Putamen (tissue), 1 donor: Measurements from ENCODE around the gene MORC2.

ENCODE experiments used
- DNase-seq: peaks from one replicate; pipeline ENCODE4 v3.0.0-alpha.2; 2016; ENCODE audit warnings: low spot score

The MORC2 gene

DNA sequence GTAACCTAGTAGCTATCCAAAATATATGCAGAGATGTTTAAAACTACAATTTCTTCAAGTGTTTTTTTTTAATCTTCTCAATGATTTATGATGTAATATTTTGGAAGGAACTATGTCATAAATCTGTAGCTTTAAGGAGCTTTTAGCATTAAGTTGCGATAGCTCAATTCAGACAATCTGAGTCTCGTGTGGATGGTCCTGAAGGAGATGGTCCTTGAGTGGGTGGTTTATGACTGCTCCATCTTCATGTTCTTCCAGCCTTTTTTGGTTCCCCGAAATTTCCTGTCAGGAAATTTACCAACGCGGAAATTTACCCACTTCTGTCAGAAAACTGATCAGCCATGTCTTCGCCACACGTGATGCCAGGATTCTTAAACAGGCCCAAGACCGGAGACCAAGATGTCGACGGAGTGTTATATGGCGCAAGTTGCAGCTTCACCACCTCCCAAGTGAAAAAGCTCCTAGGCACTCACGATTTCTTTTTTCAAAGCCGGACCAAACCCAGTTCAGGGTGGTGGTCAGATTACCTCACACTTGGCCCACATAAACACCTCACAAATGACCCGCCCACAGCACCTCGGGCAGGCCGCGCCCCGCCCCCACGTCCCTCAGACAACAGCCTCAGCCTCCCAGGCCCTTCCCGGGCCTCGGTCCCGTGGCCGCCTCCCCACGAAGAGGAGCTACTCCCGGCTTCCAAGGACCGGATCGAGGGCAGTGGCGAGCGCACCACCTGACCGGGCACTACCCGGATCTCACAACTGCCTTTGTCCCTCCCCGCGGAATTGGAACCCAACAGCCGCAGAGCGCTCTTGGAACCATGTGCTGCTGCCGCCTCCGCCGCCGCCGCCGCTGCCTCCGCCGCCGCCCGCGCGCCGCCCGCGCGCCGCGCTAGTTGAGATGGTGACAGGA, at the start of gene MORC2:
Gene MORC2 (minus strand): TSS at position 760 of the 909 bp plus-strand sequence. CDS start 885 bp downstream, outside the sequence.
- no peak for DNase-seq

DNA sequence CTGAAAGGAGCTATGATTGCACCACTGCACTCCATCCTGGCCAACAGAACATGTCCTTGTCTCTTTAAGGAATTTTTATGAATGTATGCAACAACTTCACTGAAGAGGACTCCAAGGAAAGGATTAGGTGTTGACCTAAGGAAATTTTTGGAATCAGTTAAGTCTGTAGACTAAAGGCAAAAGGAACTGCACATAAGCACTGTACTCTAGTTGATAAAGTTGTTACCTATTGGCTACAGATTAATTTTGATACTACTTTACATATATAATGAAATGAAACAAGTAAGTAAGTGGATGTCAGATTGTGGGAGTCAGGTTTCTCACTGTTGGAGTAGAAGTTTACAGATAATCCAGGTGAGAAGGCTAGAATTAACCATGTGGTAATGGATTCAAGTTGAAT, 37.0 kb upstream of the MORC2 start:
- no peak for DNase-seq

DNA sequence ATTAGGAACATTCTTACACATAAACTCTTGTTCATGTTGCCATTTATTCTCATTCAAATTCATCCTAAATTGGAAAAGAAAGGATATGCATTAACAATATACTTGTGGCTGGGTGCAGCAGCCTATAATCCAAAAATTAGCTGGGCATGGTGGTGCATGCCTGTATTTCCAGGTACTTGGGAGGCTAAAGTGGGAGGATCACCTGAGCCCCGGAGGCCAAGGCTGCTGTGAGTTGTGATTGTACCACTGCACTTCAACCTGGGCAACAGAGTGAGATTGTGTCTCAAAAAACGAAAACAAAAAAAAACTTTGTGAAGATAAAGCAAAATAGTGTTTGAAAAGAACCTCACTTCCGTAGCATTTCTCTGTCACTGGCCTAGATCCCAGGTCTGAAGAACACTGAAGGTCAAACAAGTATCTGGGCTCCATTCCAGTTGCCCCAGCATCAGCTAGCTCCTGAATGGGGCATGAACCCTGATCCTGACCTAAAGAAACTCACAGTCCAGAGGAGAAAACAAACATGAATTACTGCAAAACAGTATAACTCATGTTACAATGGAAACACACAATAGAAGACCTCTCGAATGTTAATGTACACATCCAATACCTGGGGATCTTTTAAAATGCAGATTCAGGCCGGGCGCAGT, 32.7 kb upstream of the MORC2 start:
- DNase-seq: no peak

DNA sequence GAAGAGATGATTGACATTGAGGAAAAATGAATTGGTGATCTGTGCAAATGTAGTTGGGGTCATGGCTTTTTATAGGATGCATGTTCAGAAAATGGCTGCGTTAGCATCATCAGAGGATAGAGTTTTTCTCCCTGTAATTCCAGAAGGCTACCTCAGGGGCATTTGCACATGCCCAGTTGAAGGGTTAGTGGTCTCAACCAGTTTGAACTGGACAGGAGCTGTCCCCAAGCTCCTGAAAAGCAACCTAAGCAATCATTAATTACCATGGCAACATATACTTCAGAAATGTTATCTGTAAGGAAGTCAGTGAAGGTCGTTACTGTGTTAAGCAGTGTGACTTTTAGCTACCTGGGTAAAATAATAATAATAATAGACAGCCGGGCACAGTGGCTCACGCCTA, 29.8 kb upstream of the MORC2 start:
- no peak for DNase-seq

DNA sequence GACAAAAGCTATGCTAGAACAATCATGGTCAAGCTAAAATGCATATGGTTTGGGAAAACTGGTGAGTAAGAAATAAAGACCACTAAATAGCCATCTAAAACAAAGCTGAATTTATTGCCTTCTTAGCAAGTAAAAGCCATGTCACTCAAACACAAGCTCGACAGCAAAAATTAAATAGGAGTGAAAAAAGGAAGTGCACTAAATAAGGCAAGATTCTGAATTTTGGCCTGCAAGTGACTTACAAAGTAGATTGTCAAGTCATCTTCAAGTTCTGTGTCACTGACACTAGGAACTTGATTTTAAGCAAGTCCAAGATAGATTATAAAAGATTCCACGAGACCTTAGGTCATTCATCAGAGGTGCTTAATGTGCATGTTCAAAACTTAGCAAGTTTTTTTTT, 27.9 kb upstream of the MORC2 start:
- DNase-seq: no peak

DNA sequence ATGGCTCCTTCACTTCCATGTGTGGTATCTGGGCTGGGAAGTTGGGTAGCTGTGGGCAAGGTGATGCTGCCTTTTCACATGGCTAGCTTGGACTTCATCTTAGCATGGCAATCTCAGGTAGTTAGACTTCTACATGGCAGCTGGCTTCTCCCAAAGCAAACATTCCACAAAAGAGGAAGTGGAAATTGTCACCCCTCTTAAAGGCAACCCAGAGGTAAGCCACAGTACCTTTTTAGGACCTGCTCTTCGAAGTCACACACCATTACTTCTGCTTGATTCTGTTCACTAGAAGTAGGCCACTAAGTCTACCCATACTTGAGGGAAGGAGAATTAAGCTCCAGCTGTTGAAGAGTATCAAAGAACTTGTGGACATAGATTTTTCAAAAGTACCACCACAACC, 26.4 kb upstream of the MORC2 start:
- DNase-seq: no peak

DNA sequence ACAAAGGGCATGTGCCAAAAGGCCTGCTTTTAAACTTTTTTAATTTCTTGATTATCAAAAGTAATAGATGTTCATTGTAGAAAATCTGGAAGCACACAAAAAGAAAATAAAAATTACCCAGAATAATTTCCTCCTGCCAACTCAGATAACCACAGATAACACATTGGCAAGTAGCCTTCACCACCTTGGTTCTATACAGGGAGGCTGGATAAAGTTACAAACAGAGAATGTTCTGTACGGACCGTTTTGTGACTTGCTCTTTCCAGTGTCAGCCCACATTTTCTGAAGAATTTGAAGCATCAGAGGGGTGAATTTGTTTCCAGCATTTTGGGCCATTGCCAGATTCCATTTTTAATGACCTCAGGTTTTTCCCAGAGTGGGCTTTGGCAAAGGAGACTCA, 24.0 kb upstream of the MORC2 start:
- no peak for DNase-seq

DNA sequence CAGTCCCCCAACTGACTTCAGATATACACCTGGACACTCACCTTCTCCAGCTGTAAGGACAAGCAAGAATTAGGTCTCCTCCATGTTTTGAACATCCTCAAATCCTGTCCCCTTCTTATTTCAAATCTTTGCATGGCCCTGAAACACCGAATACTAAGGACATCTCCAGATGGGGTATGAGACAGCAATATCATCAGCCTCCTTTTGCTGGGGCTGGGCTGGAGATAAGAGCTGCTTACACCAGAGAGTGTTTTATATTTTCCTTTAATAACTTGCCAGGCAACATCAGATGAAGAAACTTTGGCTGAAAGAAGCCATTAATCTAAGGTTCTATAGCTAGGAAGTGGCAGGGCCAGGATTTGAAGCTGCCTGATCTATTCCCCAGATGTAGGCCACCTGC, 22.1 kb upstream of the MORC2 start:
- no peak for DNase-seq

DNA sequence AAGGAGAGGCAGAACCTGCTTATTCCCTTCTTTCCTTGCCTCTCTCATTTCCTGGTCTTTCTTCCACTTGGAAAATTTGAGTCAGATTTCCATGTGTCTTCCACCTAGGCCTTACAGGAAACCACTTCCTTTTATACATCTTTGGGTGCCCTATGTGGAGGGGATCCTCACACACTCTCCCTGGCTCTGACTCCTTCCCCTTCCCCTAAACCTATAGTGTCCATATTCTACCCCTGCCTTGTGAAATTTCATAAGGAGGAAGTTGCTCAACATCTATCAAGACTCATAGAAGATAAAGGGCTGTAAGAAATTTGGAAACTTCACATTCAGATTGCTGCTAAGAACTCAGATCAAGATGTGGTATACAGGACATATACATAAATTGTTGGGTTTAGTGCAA, 20.9 kb upstream of the MORC2 start:
- no peak for DNase-seq

DNA sequence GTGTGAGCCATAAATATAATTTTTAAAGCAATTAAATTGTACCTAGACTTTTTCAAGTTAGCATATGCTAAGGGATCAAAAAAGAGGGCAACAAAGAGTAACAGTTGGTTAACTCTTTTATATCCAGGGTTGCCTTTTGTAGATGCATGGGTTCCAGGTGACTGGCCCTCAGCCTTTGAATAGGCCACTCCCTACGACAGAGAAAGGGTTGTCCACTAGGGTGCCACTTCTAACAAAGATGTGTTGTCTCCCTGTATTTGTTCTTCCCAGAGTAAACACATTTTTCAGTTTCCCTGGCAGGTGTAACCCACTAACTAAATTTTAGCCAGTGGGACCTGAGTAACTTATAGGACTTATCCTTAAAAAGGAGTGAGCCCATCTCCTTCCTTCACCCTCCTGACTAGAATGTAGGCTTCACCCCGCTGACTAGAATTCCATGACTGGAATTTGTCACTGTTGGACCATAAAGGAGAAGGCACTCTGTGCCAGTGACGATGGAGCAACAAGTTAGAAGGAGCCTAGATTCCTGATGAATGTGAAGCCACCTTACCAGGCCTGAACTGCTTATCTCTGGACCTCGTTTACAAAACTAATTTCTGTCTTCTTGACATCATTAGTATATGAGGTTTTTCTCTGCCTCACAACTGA, 17.1 kb upstream of the MORC2 start:
- no peak for DNase-seq

DNA sequence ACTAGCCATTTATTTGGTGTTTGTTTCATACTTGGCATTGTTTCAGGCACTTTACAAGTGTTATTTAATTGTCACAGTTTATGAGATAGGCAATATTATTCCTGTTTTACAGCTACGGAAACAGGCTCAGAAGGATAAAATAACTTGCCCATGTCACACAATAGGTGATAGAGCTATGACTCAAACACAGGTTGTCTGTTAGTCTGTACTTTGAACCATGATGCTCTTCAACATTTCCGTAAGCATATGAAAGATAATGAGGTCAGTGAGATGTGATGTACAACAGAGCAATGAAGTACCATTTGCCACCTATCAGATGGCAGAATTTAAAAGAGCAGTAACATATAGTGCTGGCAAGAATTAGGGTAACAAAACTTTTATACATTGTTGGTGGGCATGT, 15.7 kb upstream of the MORC2 start:
- no peak for DNase-seq

DNA sequence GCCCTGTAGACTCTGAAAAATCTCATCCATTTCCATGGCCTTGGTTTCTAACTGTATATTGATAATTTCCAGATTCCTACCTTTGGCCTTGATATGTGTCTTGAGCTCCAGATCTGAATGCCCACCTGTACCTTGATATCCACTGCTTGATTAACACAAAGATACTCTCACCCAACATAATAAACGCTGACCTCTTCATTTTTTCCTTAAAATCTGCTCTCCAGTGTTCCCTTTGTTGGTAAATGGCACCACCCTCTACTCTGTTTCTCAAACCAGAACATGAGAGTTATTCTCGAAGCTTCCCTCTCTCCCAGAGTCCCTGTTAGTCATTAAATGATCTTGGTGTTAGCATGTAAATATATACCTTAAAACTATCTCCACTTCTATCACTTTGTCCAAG, 13.9 kb upstream of the MORC2 start:
- no peak for DNase-seq

DNA sequence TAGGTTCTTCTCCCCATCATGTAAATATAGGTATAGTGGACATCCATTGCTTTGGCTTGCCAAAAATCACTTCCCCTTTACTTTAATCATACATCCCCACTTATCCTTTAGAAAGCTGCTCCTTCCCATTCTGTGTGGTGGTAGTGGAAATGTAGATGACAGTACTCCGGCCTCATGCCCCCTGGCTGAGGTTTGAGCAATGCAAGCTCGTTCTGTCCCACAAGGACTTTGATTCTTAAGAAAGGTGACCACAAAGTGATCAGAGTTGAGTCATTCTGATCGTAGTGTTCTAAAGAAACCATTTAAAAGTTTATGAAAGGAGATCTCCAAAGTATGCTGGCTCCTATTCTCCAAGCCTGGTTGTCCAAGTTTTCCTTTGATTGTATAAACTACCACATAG, 11.4 kb upstream of the MORC2 start:
- DNase-seq: no peak

DNA sequence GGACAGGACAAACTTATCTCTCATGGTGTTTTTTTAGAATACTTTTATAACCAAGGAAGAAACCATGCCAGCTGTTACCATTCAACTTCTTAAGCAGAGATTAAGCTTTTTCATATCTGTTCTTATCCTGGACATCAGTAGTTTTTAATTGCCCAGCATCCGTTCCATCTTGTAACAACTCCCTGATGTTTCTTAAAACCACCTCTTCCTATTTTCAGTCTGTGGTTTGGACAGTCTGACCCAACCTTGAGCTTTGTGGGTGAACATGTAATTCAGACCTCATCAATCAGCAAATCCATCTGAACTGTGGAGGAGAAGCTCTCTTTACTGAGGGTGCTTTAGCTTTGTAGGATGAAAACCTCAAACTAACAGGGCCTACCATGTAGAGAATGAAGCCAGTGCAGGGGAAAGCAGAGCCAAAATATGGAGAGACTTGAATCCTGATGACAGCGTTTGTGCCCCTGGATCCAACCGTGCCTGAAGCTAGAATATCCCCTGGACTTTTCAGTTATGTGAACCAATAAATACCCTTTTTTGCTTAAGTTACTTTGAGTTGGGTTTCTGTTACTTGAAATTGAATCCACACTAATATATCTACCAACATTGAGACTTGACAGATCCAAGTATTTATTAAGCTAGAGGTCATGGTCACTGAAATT, 9.9 kb upstream of the MORC2 start:
- DNase-seq: no peak

DNA sequence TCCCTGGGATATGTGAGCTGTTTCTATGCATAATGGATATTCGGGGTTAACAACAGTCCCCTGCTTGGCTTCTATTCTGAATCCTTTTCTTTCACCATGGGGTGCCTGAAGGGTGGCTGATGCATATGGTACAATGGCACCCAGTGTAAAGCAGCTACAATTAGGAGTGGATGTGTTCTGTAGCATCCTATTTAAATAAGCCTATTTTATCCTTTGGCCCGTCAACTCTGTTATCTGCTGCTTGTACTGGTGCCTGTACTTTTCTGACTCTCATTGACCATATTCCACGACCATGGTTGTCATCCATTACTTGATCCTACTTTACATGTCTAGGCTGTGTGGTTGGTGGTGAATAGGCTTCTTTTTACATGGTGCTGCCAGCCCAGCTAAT, 1.8 kb upstream of the MORC2 start:
- DNase-seq: no peak

DNA sequence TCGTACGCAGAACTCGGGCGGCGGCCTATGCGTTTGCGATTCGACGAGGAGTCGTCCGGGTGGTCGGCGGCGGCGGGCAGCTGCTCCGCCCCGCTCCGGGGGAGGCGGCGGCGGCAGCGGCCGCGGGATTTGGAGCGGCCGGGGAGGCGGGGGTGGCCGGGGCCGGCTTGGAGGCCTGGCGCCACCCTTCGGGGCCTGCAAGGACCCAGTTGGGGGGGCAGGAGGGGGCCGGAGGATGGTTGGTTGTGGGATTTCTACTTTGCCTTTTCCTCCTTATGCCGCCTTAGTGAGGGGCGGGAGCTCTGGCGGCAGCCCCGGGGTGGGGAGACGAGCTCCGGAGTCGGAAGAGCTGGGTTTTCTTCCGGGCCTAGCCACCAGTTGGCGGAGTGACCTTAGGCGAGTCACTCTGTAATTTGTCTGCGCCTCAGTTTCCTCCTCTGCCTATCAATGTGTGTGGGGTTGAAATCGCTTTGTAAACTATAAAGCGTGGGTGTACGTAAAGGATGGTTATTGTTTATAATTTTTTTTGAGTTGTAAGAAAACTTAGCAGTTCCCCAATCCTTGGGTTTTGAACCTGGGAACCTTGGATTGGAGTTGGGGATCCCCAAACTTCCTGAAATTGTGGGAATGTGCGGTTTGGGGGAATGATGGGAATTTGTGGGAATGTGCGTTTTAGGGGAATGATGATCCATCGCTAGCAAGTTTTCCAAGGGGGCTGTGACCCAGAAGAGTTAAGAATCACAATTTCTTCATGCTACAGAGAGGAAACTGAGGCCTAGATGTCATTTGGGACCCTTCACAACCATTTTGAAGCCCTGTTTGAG, 1.2 kb upstream of the MORC2 start:
- no peak for DNase-seq

DNA sequence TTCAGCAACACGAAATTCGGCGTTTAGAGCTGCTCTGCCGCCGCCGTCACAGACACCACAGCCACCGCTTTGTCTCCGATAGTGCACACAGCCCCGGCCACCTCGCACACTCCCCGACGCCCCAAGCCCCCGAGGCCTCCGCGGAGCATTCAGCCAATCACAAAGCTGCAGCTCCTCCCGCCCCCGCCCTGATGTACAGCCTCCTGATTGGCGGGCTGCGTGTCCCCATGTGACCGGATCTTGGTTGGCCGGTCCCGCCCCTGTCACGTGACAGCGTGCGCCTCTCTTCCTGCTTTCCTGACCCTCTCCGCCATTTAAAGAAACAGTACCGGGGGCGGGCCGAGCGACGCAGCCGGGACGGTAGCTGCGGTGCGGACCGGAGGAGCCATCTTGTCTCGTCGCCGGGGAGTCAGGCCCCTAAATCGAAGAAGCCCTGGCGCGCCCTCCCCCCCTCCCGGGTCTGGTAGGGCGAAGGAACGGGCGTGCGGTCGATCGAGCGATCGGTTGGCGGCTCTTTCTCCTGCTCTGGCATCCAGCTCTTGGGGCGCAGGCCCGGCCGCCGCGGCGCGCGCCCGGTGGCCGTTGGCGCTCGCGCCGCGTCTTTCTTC, 454 bp upstream of the MORC2 start, which contains the start of gene TUG1:
Gene TUG1 (plus strand): TSS at position 342 of the 608 bp plus-strand sequence.
- peak; percentile 97 for DNase-seq

DNA sequence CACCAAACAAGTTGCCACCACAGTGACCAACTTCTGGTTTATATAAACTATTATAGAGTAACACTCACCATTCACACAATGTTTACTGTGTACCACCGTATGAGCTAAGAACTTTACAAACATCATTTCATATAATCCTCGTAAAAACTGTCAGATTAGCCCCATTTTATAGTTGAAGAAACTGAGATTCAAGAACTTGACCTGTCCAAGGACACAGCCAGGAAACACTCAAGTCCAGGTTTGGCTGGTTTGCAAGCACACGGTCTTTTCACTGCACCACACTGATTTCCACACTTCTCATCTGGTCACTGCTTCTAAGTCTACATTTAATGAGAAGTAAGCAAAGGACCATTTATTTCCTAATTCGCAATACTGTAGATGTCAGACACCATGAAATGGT, 3.7 kb downstream of the MORC2 start:
- DNase-seq: no peak

DNA sequence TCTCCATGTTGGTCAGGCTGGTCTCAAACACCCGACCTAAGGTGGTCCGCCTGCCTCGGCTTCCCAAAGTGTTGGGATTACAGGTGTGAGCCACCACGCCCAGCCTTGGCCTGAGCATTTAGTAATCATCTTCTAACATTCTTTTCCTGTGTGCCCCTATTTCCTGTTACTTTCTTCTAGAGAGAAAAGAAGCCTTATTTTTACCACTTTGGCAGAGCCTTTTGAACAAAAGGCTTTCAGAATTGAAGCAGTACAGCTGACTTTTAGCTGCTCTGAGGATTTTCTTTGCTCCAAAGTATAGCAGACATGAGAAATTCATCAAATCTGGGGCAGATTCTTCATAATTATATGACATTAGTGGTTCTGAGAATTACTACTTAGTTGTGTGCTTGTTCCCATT, 13.4 kb downstream of the MORC2 start:
- DNase-seq: no peak

DNA sequence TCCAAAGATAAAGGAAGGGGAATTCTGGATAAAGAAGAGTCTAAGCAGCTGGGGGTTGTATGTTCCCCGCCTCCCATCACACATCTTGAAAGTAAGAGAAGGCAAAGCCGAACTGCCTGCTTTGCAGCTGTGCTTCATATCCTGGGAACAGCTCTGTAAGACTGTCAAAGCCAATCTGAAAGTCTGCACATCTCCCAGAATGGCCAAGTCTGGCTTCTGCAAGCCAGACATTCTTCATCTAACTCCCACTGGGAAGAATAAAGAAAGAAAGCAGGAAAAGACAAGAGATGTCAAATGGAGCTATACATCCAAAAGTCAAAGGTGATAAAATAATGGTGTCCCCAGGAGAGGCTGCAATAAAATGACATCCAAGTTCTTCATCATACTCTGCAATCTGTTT, 15.4 kb downstream of the MORC2 start:
- DNase-seq: no peak
